HCT116 (cell line): Measurements from ENCODE around the gene GRIA1. TPM values are rescaled to one million over a fixed set of nuclear protein-coding genes. Genes with fewer than 3 reads are reported as not detected.
"Not testable (repeated sequence)": the region's sequence is repeated elsewhere in the genome, so short reads cannot be mapped to it uniquely, and the experiment has no call there.

Source experiments
- ATAC-seq: fragments of 200-7000 bp; cut with Tn5 transposase; 2 replicates; pipeline ENCODE4 v1.9.1; 2020; ENCODE audit warnings: mild to moderate bottlenecking, moderate library complexity
- BruUV-seq: library from RNA; stranded (reverse); fragments of 400-500 nt; replicated peaks from 2 replicates; lab custom pipeline; 2021; lab: Mats Ljungman, UMichigan
- CTCF ChIA-PET: fragments of 300-600 bp; sonication (Branson Sonifier 250); formaldehyde crosslinking; loops from one replicate; lab custom pipeline; 2021; ENCODE audit warnings: antibody characterized with exemption; lab: Charles Lee
- POLR2A ChIA-PET: fragments of 300-600, 350-600 bp; sonication (Branson Sonifier 250); formaldehyde crosslinking; loops from one replicate; lab custom pipeline; 2021; ENCODE audit warnings: antibody characterized with exemption; lab: Charles Lee
- RAD21 ChIA-PET, 2 experiments: fragments of 300-600 bp; sonication (Branson Sonifier 250); formaldehyde crosslinking; loops; one replicate each; lab custom pipeline; 2023; ENCODE audit warnings: low total read pairs in 2 of 2; ENCODE audit not compliant: uncharacterized antibody in 2 of 2, unreplicated experiment in 2 of 2, low non-redundant PET in 1 of 2; lab: Charles Lee
- DNase-seq: peaks from one replicate; pipeline ENCODE4 v3.0.0-alpha.2; 2010; ENCODE audit warnings: low read depth, low spot score
- H2AFZ ChIP-seq: fragments of 200-600 bp; shearing (Covaris generic), sonication (generic); 2 replicates; pipeline ENCODE4 v1.6.1; 2017; ENCODE audit warnings: low read depth, mixed run types, mixed read lengths, antibody characterized with exemption, low read length; ENCODE audit not compliant: poor library complexity, severe bottlenecking
- H3K27ac ChIP-seq: 2 replicates; pipeline ENCODE4 v1.5.1; 2012; ENCODE audit warnings: low read depth, low read length
- H3K27me3 ChIP-seq: fragments of 200-600 bp; sonication (generic); 2 replicates; pipeline ENCODE4 v1.6.1; 2016; ENCODE audit warnings: mixed run types, low read length, mixed read lengths; ENCODE audit not compliant: insufficient read depth
- H3K36me3 ChIP-seq, 2 experiments: fragments of 200-500 bp in 1 of 2; fragments of 200-600 bp in 1 of 2; sonication (Bioruptor generic) in 1 of 2; sonication (generic) in 1 of 2; 2 replicates each; pipeline versions ENCODE4 v1.5.1 to v1.6.1; 2014 to 2016; ENCODE audit warnings: low read length in 2 of 2, inconsistent platforms in 1 of 2, mixed read lengths in 1 of 2, mixed run types in 1 of 2; ENCODE audit not compliant: insufficient read depth in 2 of 2, control insufficient read depth in 1 of 2
- H3K4me1 ChIP-seq, 2 experiments: fragments of 200-600 bp in 1 of 2; sonication (generic) in 1 of 2; 2 replicates each; pipeline versions ENCODE4 v1.5.1 to v1.6.1; 2012 to 2017; ENCODE audit warnings: low read length in 2 of 2, inconsistent platforms in 1 of 2, mild to moderate bottlenecking in 1 of 2, mixed read lengths in 1 of 2, mixed run types in 1 of 2, moderate library complexity in 1 of 2; ENCODE audit not compliant: insufficient read depth in 2 of 2, control insufficient read depth in 1 of 2
- H3K4me2 ChIP-seq: fragments of 200-600 bp; sonication (generic); 2 replicates; pipeline ENCODE4 v1.6.1; 2017; ENCODE audit warnings: mixed run types, low read length, mixed read lengths
- H3K4me3 ChIP-seq, 2 experiments: fragments of 200-600 bp in 1 of 2; sonication (generic) in 1 of 2; replicated peaks in 1 of 2; 2 replicates each; pipeline ENCODE4 v1.5.1; 2011 to 2016; ENCODE audit warnings: low read length in 2 of 2, control low read depth in 1 of 2, low read depth in 1 of 2, mild to moderate bottlenecking in 1 of 2, mixed read lengths in 1 of 2, mixed run types in 1 of 2
- H3K79me2 ChIP-seq: fragments of 200-600 bp; sonication (generic); 2 replicates; pipeline ENCODE4 v1.6.1; 2017; ENCODE audit warnings: mild to moderate bottlenecking, mixed run types, low read length, moderate library complexity, mixed read lengths; ENCODE audit not compliant: insufficient read depth
- H3K9ac ChIP-seq: fragments of 200-600 bp; sonication (generic); 2 replicates; pipeline ENCODE4 v1.6.1; 2016; ENCODE audit warnings: low read length, mixed read lengths
- H3K9me2 ChIP-seq: fragments of 200-600 bp; sonication (generic), shearing (Covaris generic); 2 replicates; pipeline ENCODE4 v1.6.1; 2017; ENCODE audit warnings: mixed run types, mild to moderate bottlenecking, moderate library complexity; ENCODE audit not compliant: insufficient read depth
- H3K9me3 ChIP-seq, 2 experiments: fragments of 200-500 bp in 1 of 2; fragments of 200-600 bp in 1 of 2; sonication (Bioruptor generic) in 1 of 2; sonication (generic) in 1 of 2; 2 replicates each; pipeline ENCODE4 v1.6.1; 2014 to 2017; ENCODE audit warnings: low read length in 2 of 2, mixed read lengths in 2 of 2, inconsistent platforms in 1 of 2, low read depth in 1 of 2, mild to moderate bottlenecking in 1 of 2, mixed run types in 1 of 2, moderate library complexity in 1 of 2; ENCODE audit not compliant: control insufficient read depth in 1 of 2, insufficient read depth in 1 of 2
- H4K20me1 ChIP-seq: fragments of 200-600 bp; sonication (generic), shearing (Covaris generic); 2 replicates; pipeline ENCODE4 v1.6.1; 2017; ENCODE audit warnings: mixed run types, mild to moderate bottlenecking, moderate library complexity; ENCODE audit not compliant: insufficient read depth
- ELF1 ChIP-seq: IDR thresholded peaks from 2 replicates; pipeline ENCODE4 v1.6.1; 2012; ENCODE audit warnings: low read depth, borderline replicate concordance
- POLR2AphosphoS5 ChIP-seq: IDR thresholded peaks from 2 replicates; pipeline ENCODE4 v1.6.1; 2011; ENCODE audit warnings: mild to moderate bottlenecking, low read depth, low read length, moderate library complexity
- RAD21 ChIP-seq: IDR thresholded peaks from 2 replicates; pipeline ENCODE4 v1.6.1; 2012; ENCODE audit warnings: low read depth, mild to moderate bottlenecking
- SP1 ChIP-seq: IDR thresholded peaks from 2 replicates; pipeline ENCODE4 v1.6.1; 2012; ENCODE audit warnings: low read depth
- SRF ChIP-seq: IDR thresholded peaks from 2 replicates; pipeline ENCODE4 v1.6.1; 2012; ENCODE audit warnings: low read depth
- TCF7L2 ChIP-seq: IDR thresholded peaks from 2 replicates; pipeline ENCODE4 v1.7.0; 2011; ENCODE audit warnings: borderline replicate concordance, inconsistent platforms; ENCODE audit not compliant: insufficient read depth, insufficient read length; ENCODE audit errors: extremely low read depth
- ZBTB33 ChIP-seq: IDR thresholded peaks from 2 replicates; pipeline ENCODE4 v1.6.1; 2011; ENCODE audit warnings: mild to moderate bottlenecking, low read length, moderate library complexity; ENCODE audit not compliant: insufficient replicate concordance; ENCODE audit errors: extremely low read depth
- intact Hi-C: fragments of 100-400 bp; cut with micrococcal nuclease; formaldehyde crosslinking; loops from 2 replicates; pipeline ENCODE4 v1.10.0; 2022
- total RNA-seq: library from RNA; stranded (reverse); gene quantifications from one replicate; pipeline ENCODE4 v1.2.1, GENCODE V29; 2021; ENCODE audit not compliant: unreplicated experiment

GRIA1 gene
- total RNA-seq, 1 experiment from 2014 or later, result not detected

GRCh38 chr5:153860195-153860886 lies 369.9 kb downstream of the GRIA1 start:
- ChIA-PET CTCF (no interaction called here), POLR2A (no interaction called here), RAD21 (no interaction called here)
- ATAC-seq (no peak), DNase-seq (no peak)
- Histone ChIP-seq H4K20me1 (no peaks in the 10 kb centered on the region), H3K9me2 (no peaks in the 10 kb centered on the region), H3K4me3 (no peak overlapping the region), H3K36me3 (no peaks in the 10 kb centered on the region), H3K27me3 (peaks cover 18% of the 10 kb centered on the region), H3K4me2 (no peak overlapping the region), H3K4me1 (no peaks in the 10 kb centered on the region), H3K9me3 (no peaks in the 10 kb centered on the region), H3K9ac (no peak overlapping the region), H2AFZ (no peak overlapping the region), H3K27ac (no peak overlapping the region), H3K79me2 (no peaks in the 10 kb centered on the region)
- no peak for TF ChIP-seq POLR2AphosphoS5
- no peak for TF ChIP-seq ZBTB33
- no peak for TF ChIP-seq ELF1
- TF ChIP-seq SRF, result no peak
- TF ChIP-seq TCF7L2, result no peak
- no peak for TF ChIP-seq RAD21
- TF ChIP-seq SP1, result no peak
- no TSS peak for BruUV-seq
- intact Hi-C loops, result no loop called here

GRCh38 chr5:153862906-153863305 lies 372.4 kb downstream of the GRIA1 start:
- H3K79me2 ChIP-seq, CTCF ChIA-PET, RAD21 ChIA-PET, H3K9me3 ChIP-seq, H2AFZ ChIP-seq, intact Hi-C loops, BruUV-seq, H3K4me2 ChIP-seq, DNase-seq, H4K20me1 ChIP-seq, H3K27ac ChIP-seq, POLR2A ChIA-PET, H3K4me1 ChIP-seq, H3K36me3 ChIP-seq, ATAC-seq, H3K4me3 ChIP-seq, H3K9me2 ChIP-seq, H3K9ac ChIP-seq: not testable (repeated sequence)
- peaks cover 31% of the 10 kb centered on the region for H3K27me3 ChIP-seq
